GM12878 (cell line): Measurements from ENCODE around the gene SNURF.

ENCODE experiments used
- CEBPB ChIP-seq, 2 experiments: fragments of 150-350 bp in 1 of 2; IDR thresholded peaks; 2 replicates each; pipeline ENCODE4 v1.6.1; 2012 to 2014; ENCODE audit warnings: low read depth in 2 of 2, low read length in 2 of 2, borderline replicate concordance in 1 of 2, inconsistent platforms in 1 of 2
- TF ChIP-seq, protein P1 (sequence below), 3 experiments: IDR thresholded peaks in 2 of 3; conservative IDR thresholded peaks in 1 of 3; 2 replicates each; pipeline ENCODE4 v1.5.1; 2011; ENCODE audit warnings: low read depth in 3 of 3, low read length in 3 of 3, mild to moderate bottlenecking in 3 of 3, control low read depth in 2 of 3, moderate library complexity in 2 of 3, inconsistent platforms in 1 of 3, mixed read lengths in 1 of 3; ENCODE audit not compliant: control insufficient read depth in 2 of 3, insufficient read depth in 1 of 3; ENCODE audit errors: extremely low read depth in 1 of 3

DNA sequence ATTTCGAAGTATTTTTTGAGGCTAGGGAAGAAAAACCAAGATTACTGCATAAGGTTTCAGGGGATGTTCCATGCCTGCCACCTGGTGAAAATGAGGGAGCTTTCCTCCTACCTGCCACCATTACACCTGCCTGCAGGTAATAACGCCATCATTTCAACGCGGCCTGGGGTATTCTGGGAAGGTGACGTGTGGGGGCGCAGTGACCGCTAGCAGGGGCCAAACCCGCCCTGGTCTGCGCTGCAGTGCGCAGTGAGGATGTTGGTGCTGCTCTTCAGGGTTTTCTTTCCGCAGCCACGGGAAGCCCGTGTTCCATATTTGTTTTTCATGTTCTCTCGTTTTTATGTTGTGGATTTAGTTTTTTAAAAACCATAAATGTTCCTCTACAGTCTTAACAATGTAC is 37.4 kb upstream of the SNURF start:
- TF ChIP-seq CEBPB (IDR thresholded peaks at IDR 0.05; ENCODE audit: borderline replicate concordance in 1 of 2, low read depth in 2 of 2, low read length in 2 of 2) = no peak
- TF ChIP-seq, protein P1, sequence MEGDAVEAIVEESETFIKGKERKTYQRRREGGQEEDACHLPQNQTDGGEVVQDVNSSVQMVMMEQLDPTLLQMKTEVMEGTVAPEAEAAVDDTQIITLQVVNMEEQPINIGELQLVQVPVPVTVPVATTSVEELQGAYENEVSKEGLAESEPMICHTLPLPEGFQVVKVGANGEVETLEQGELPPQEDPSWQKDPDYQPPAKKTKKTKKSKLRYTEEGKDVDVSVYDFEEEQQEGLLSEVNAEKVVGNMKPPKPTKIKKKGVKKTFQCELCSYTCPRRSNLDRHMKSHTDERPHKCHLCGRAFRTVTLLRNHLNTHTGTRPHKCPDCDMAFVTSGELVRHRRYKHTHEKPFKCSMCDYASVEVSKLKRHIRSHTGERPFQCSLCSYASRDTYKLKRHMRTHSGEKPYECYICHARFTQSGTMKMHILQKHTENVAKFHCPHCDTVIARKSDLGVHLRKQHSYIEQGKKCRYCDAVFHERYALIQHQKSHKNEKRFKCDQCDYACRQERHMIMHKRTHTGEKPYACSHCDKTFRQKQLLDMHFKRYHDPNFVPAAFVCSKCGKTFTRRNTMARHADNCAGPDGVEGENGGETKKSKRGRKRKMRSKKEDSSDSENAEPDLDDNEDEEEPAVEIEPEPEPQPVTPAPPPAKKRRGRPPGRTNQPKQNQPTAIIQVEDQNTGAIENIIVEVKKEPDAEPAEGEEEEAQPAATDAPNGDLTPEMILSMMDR (IDR thresholded peaks at IDR 0.05 in 2 of 3, conservative IDR thresholded peaks at IDR 0.05 in 1 of 3; ENCODE audit: control insufficient read depth in 2 of 3, extremely low read depth in 1 of 3, insufficient read depth in 1 of 3, low read depth in 3 of 3, low read length in 3 of 3) = no peak
